Esophagus muscularis mucosa (tissue), 4 donors: ENCODE data around the gene TENM4. TPM values are rescaled to one million over a fixed set of nuclear protein-coding genes. Genes with fewer than 3 reads are reported as not detected.

Experiments used
- DNase-seq: peaks from one replicate; pipeline ENCODE4 v3.0.0-alpha.2; 2017; ENCODE audit errors: extremely low spot score
- H3K27ac ChIP-seq, 4 donors: fragments of 200-600 bp; sonication (generic); replicated peaks in 1 of 4; 1 replicate in 3 of 4; 2 replicates in 1 of 4; pipeline ENCODE4 v1.5.1; 2016 to 2019; ENCODE audit warnings: mild to moderate bottlenecking in 1 of 4
- H3K27me3 ChIP-seq, 4 donors: fragments of 200-600 bp; sonication (generic); one replicate each; pipeline versions ENCODE4 v1.5.1 to v1.6.0; 2016 to 2019
- H3K36me3 ChIP-seq, 4 donors: fragments of 200-600 bp; sonication (generic); one replicate each; pipeline ENCODE4 v1.5.1; 2016 to 2019
- H3K4me1 ChIP-seq, 4 donors: fragments of 200-600 bp; sonication (generic); one replicate each; pipeline ENCODE4 v1.5.1; 2016 to 2019
- H3K4me3 ChIP-seq, 4 donors: fragments of 200-600 bp; sonication (generic); 1 replicate in 2 of 4; 2 replicates in 2 of 4; pipeline ENCODE4 v1.5.1; 2016 to 2019; ENCODE audit warnings: mild to moderate bottlenecking in 4 of 4, moderate library complexity in 1 of 4
- H3K9me3 ChIP-seq, 4 donors: fragments of 200-600 bp; sonication (generic); 1 replicate in 3 of 4; 2 replicates in 1 of 4; pipeline ENCODE4 v1.5.1; 2016 to 2019
- CTCF ChIP-seq, 3 experiments: fragments of 200-600 bp in 2 of 3; fragments of 450-650 bp in 1 of 3; sonication (generic) in 2 of 3; IDR thresholded peaks; one replicate each; pipeline ENCODE4 v1.5.1; 2017 to 2019; ENCODE audit warnings: antibody characterized with exemption in 3 of 3, mild to moderate bottlenecking in 2 of 3, moderate library complexity in 1 of 3
- EP300 ChIP-seq: sonication (generic); formaldehyde crosslinking; IDR thresholded peaks from one replicate; pipeline ENCODE4 v1.6.1; 2017; ENCODE audit warnings: antibody characterized with exemption
- POLR2A ChIP-seq: fragments of 450-650 bp; IDR thresholded peaks from one replicate; pipeline ENCODE4 v1.6.1; 2017; ENCODE audit warnings: antibody characterized with exemption, moderate library complexity, mild to moderate bottlenecking, low read depth
- POLR2AphosphoS5 ChIP-seq, 2 donors: sonication (generic); formaldehyde crosslinking; IDR thresholded peaks; one replicate each; pipeline ENCODE4 v1.6.1; 2017; ENCODE audit warnings: antibody characterized with exemption in 2 of 2
- WGBS: methylation state at CpG from one replicate; pipeline ENCODE4 v1.1.5; 2018; 5-methylcytosine and 5-hydroxymethylcytosine counted together
- intact Hi-C: fragments of 100-400 bp; cut with DNase I; formaldehyde crosslinking; loops from one replicate; pipeline ENCODE4 v1.15.1; 2023
- total RNA-seq, 4 donors: library from RNA; depleted of rRNA; stranded (reverse); fragments of >200 nt; gene quantifications; one replicate each; pipeline versions ENCODE4 v1.1.0 to v1.2.1, GENCODE V29; 2016

The TENM4 gene
- total RNA-seq, 4 donors from 2014 or later = 4.1 to 9.6 (median 8.0) TPM

- Histone ChIP-seq H3K9me3 (peaks cover 0 to 6% (median 3%) of the 10 kb centered on the region in 4 donors), H3K4me1 (no peaks in the 10 kb centered on the region), H3K36me3 (no peaks in the 10 kb centered on the region), H3K4me3 (no peak overlapping the region), H3K27me3 (no peaks in the 10 kb centered on the region), H3K27ac (no peak overlapping the region)
- TF ChIP-seq CTCF (IDR thresholded peaks at IDR 0.05) (no peak), POLR2A (no peak), POLR2AphosphoS5 (IDR thresholded peaks at IDR 0.05) (no peak), EP300 (no peak)
- no peak for DNase-seq
- 65% methylated on average over 3 of the region's 3 CpGs for WGBS
- intact Hi-C loops = no loop called here
Measured at GRCh38 chr11:79381036-79381435, 59.8 kb downstream of the TENM4 start.

DNA sequence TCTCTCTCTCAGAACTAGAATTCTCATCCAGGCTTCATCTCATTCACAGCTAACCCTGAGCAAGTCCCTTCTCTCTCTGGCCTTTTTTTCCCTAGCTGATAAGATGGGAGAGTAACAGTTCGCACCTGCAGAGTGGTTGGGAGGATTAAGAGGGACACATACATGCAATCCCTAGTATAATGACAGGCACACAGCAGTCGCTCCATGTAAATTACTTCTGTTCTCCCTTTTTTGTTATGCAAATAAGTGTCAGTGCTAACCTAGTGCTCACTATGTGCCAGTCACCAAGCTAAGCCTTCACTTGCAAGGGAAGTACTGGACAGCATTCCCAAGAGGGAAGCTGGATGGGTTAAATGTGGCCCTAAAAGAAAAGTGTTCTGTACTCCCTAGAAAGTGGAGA, 63.4 kb downstream of the TENM4 start:
- H3K4me3 ChIP-seq = no peak overlapping the region
- TF ChIP-seq POLR2AphosphoS5 (IDR thresholded peaks at IDR 0.05) (no peak), EP300 (no peak)
- H3K27ac ChIP-seq = no peak overlapping the region
- H3K27me3 ChIP-seq = no peaks in the 10 kb centered on the region
- 92% methylated on average over 2 of the region's 2 CpGs for WGBS
- no peaks in the 10 kb centered on the region for H3K36me3 ChIP-seq
- H3K9me3 ChIP-seq = peaks cover 0 to 6% (median 3%) of the 10 kb centered on the region in 4 donors
- no peak for DNase-seq
- intact Hi-C loops = no loop called here
- H3K4me1 ChIP-seq = no peaks in the 10 kb centered on the region

- no peaks in the 10 kb centered on the region for H3K36me3 ChIP-seq
- peaks cover 0 to 6% (median 3%) of the 10 kb centered on the region in 4 donors for H3K9me3 ChIP-seq
- intact Hi-C loops = no loop called here
- H3K27me3 ChIP-seq = no peaks in the 10 kb centered on the region
- TF ChIP-seq EP300 = no peak
- TF ChIP-seq POLR2A = no peak
- WGBS = 74% methylated on average over 3 of the region's 3 CpGs
- H3K4me1 ChIP-seq = no peaks in the 10 kb centered on the region
- H3K27ac ChIP-seq = no peak overlapping the region
- no peak for DNase-seq
- no peak overlapping the region for H3K4me3 ChIP-seq
Measured at GRCh38 chr11:79375818-79376550, 64.8 kb downstream of the TENM4 start.

- 78% methylated on average over 7 of the region's 7 CpGs for WGBS
Measured at GRCh38 chr11:79374727-79375126, 66.1 kb downstream of the TENM4 start.

GRCh38 chr11:79371724-79372123, 69.1 kb downstream of the TENM4 start:
- Histone ChIP-seq H3K4me3 (no peak overlapping the region), H3K9me3 (peaks cover 0 to 2% (median 0%) of the 10 kb centered on the region in 4 donors), H3K27ac (no peak overlapping the region), H3K4me1 (no peaks in the 10 kb centered on the region), H3K36me3 (no peaks in the 10 kb centered on the region), H3K27me3 (no peaks in the 10 kb centered on the region)
- no peak for DNase-seq
- 49% methylated on average over 2 of the region's 2 CpGs for WGBS
- intact Hi-C loops = no loop called here
- TF ChIP-seq CTCF (IDR thresholded peaks at IDR 0.05) (no peak), EP300 (no peak), POLR2AphosphoS5 (IDR thresholded peaks at IDR 0.05) (no peak), POLR2A (no peak)

More at GRCh38 chr11:79374727-79375126, 66.1 kb downstream of the TENM4 start:
- Histone ChIP-seq H3K4me3 (no peak overlapping the region), H3K9me3 (peaks cover 0 to 6% (median 3%) of the 10 kb centered on the region in 4 donors), H3K27me3 (no peaks in the 10 kb centered on the region), H3K27ac (no peak overlapping the region), H3K36me3 (no peaks in the 10 kb centered on the region), H3K4me1 (no peaks in the 10 kb centered on the region)
- no peak for DNase-seq
- intact Hi-C loops = no loop called here
- TF ChIP-seq POLR2AphosphoS5 (IDR thresholded peaks at IDR 0.05) (no peak), CTCF (IDR thresholded peaks at IDR 0.05) (no peak), EP300 (no peak), POLR2A (no peak)
